Pulmonary artery endothelial cell (primary cell): Measurements from ENCODE around the gene ACBD3. TPM values are rescaled to one million over a fixed set of nuclear protein-coding genes. Genes with fewer than 3 reads are reported as not detected.

Experiments
- DNase-seq: peaks from one replicate; pipeline ENCODE4 v3.0.0-alpha.2; 2011; ENCODE audit warnings: low read depth, low spot score
- total RNA-seq: library from RNA; depleted of rRNA; stranded (reverse); fragments of >200 nt; gene quantifications from 2 replicates; pipeline ENCODE4 v1.2.3, GENCODE V29; 2014

Gene ACBD3
- total RNA-seq, 1 donor from 2014 or later = 45.2 TPM

- no peak for DNase-seq
Measured at GRCh38 chr1:226134170-226135058, 52.1 kb downstream of the ACBD3 start.

- DNase-seq = no peak
Measured at GRCh38 chr1:226133504-226134123, 52.9 kb downstream of the ACBD3 start.

- no peak for DNase-seq
Measured at GRCh38 chr1:226132728-226133503, 53.6 kb downstream of the ACBD3 start.

- DNase-seq = no peak
Measured at GRCh38 chr1:226131639-226132038, 54.9 kb downstream of the ACBD3 start.

- DNase-seq = no peak
Measured at GRCh38 chr1:226129230-226129629, 57.3 kb downstream of the ACBD3 start.

- no peak for DNase-seq
Measured at GRCh38 chr1:226128487-226129075, 58.0 kb downstream of the ACBD3 start.

- DNase-seq = no peak
Measured at GRCh38 chr1:226126824-226127569, 59.5 kb downstream of the ACBD3 start.

- DNase-seq = no peak
Measured at GRCh38 chr1:226125831-226126230, 60.7 kb downstream of the ACBD3 start.

GRCh38 chr1:226125097-226125630 lies 61.4 kb downstream of the ACBD3 start:
- DNase-seq = peak; percentile 43

GRCh38 chr1:226123591-226124471 lies 62.7 kb downstream of the ACBD3 start:
- no peak for DNase-seq

GRCh38 chr1:226123212-226123560 lies 63.4 kb downstream of the ACBD3 start:
- DNase-seq = no peak

- no peak for DNase-seq
Measured at GRCh38 chr1:226121587-226122400, 64.7 kb downstream of the ACBD3 start.

GRCh38 chr1:226121049-226121586 lies 65.4 kb downstream of the ACBD3 start:
- DNase-seq = no peak

GRCh38 chr1:226120398-226120797 lies 66.1 kb downstream of the ACBD3 start:
- DNase-seq = no peak

GRCh38 chr1:226119169-226119568 lies 67.4 kb downstream of the ACBD3 start:
- DNase-seq = no peak

GRCh38 chr1:226118357-226118756 lies 68.2 kb downstream of the ACBD3 start:
- no peak for DNase-seq

- DNase-seq = no peak
Measured at GRCh38 chr1:226117330-226117729, 69.2 kb downstream of the ACBD3 start.

GRCh38 chr1:226116673-226117072 lies 69.9 kb downstream of the ACBD3 start:
- DNase-seq = no peak

GRCh38 chr1:226112626-226113025 lies 73.9 kb downstream of the ACBD3 start:
- no peak for DNase-seq
